Measurements from ENCODE around the gene TMEM248.
"Not testable (repeated sequence)": the region's sequence is repeated elsewhere in the genome, so short reads cannot be mapped to it uniquely, and the experiment has no call there.

Gene TMEM248

GRCh38 chr7:66913118-66914037, 7.6 kb upstream of the TMEM248 start:
- DNase-seq = peak; percentile 37
- H3K27me3 ChIP-seq (ENCODE audit: insufficient read depth, low read depth, severe bottlenecking) = no peaks in the 10 kb centered on the region
- H3K9me3 ChIP-seq (ENCODE audit: severe bottlenecking) = no peaks in the 10 kb centered on the region
- no peak overlapping the region for H3K27ac ChIP-seq
- no peaks in the 10 kb centered on the region for H3K36me3 ChIP-seq
- TF ChIP-seq CTCF (IDR thresholded peaks at IDR 0.05; ENCODE audit: low read depth, low read length) = no peak
- H3K4me3 ChIP-seq (ENCODE audit: low read depth, low read length) = no peak overlapping the region

DNA sequence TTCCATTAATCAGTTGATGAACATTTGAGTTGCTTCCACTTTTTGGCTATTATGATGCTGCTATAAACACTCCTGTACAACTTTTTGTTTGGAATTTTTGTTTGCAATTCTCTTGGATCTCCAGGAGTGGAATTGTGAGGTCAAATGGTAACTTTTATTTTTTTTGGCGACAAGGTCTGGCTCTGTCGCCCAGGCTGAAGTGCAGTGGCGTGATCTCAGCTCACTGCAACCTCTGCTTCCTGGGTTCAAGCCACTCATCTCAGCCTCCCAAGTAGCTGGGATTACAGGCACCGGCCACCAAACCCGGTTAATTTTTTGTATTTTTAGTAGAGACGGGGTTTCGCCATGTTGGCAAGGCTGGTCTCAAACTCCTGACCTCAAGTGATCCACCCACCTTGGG, 3.1 kb upstream of the TMEM248 start:
- not testable (repeated sequence) for H3K27me3 ChIP-seq (ENCODE audit: insufficient read depth, low read depth, severe bottlenecking); H3K36me3 ChIP-seq; H3K4me3 ChIP-seq (ENCODE audit: low read depth, low read length); H3K9me3 ChIP-seq (ENCODE audit: severe bottlenecking); H3K27ac ChIP-seq; DNase-seq

DNA sequence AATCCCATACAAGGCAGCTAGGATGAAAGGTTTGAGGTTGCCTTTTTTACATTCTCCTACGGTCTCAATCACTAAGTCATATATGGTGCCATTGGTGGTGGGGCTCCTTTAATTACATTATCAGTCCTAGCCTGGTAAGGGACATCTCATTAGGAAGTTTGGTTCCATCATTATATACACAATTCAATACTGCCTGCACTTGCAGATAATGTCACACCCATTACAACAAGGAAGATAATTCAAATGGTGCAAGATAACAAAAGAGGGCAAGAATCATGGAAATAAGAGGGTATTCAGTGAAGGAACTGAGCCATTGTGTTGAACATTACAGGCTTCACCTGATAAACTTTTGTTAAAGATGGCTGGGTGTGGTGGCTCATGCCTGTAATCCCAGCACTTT, 1.7 kb upstream of the TMEM248 start:
- DNase-seq = no peak
- H3K27ac ChIP-seq = no peak overlapping the region
- no peaks in the 10 kb centered on the region for H3K9me3 ChIP-seq (ENCODE audit: severe bottlenecking)
- H3K36me3 ChIP-seq = peaks cover 17% of the 10 kb centered on the region
- no peak for TF ChIP-seq CTCF (IDR thresholded peaks at IDR 0.05; ENCODE audit: low read depth, low read length)
- H3K4me3 ChIP-seq (ENCODE audit: low read depth, low read length) = no peak overlapping the region
- no peaks in the 10 kb centered on the region for H3K27me3 ChIP-seq (ENCODE audit: insufficient read depth, low read depth, severe bottlenecking)

GRCh38 chr7:66919704-66920103, 1.3 kb upstream of the TMEM248 start:
- no peaks in the 10 kb centered on the region for H3K9me3 ChIP-seq (ENCODE audit: severe bottlenecking)
- no peak for TF ChIP-seq CTCF (IDR thresholded peaks at IDR 0.05; ENCODE audit: low read depth, low read length)
- no peak overlapping the region for H3K4me3 ChIP-seq (ENCODE audit: low read depth, low read length)
- DNase-seq = no peak
- H3K27me3 ChIP-seq (ENCODE audit: insufficient read depth, low read depth, severe bottlenecking) = no peaks in the 10 kb centered on the region
- H3K27ac ChIP-seq = no peak overlapping the region
- H3K36me3 ChIP-seq = peaks cover 21% of the 10 kb centered on the region

DNA sequence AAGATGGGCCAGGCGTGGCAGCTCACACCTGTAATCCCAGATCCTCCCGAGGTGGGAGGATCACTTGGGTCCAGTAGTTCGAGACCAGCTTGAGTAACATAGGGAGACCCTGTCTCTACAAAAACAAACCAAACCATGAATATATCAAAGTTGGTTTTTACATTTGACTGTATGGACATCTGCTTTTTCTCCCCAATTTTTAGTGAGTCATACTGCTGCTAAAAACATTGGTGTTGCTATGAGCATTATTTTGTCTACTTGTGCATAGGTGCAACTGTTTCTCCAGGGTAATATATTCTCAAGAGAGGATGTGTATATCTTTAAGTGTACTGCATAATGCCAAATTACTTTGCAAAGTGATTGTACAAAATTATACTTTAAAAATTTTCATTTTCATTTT, 769 bp upstream of the TMEM248 start:
- peak overlapping the region; percentile 54 for H3K4me3 ChIP-seq (ENCODE audit: low read depth, low read length)
- H3K36me3 ChIP-seq = peaks cover 25% of the 10 kb centered on the region
- no peak for TF ChIP-seq CTCF (IDR thresholded peaks at IDR 0.05; ENCODE audit: low read depth, low read length)
- no peaks in the 10 kb centered on the region for H3K9me3 ChIP-seq (ENCODE audit: severe bottlenecking)
- H3K27me3 ChIP-seq (ENCODE audit: insufficient read depth, low read depth, severe bottlenecking) = no peaks in the 10 kb centered on the region
- H3K27ac ChIP-seq = no peak overlapping the region; the same call in 1 of the 2 replicates
- DNase-seq = no peak

GRCh38 chr7:66921396-66921917, 432 bp downstream of the TMEM248 start:
- no peaks in the 10 kb centered on the region for H3K27me3 ChIP-seq (ENCODE audit: insufficient read depth, low read depth, severe bottlenecking)
- TF ChIP-seq CTCF (IDR thresholded peaks at IDR 0.05; ENCODE audit: low read depth, low read length) = no peak
- no peak for DNase-seq
- H3K27ac ChIP-seq = peak overlapping the region; percentile 81
- no peaks in the 10 kb centered on the region for H3K9me3 ChIP-seq (ENCODE audit: severe bottlenecking)
- H3K4me3 ChIP-seq (ENCODE audit: low read depth, low read length) = peak overlapping the region; percentile 54
- H3K36me3 ChIP-seq = peaks cover 25% of the 10 kb centered on the region

All from WERI-Rb-1 (cell line).